ENCODE results near the gene TMEM8B. TPM values are rescaled to one million over a fixed set of nuclear protein-coding genes. Genes with fewer than 3 reads are reported as not detected.

TMEM8B gene
- total RNA-seq, 4 donors from 2014 or later, result 7.8 to 21.3 (median 9.6) TPM

- TF ChIP-seq POLR2A (IDR thresholded peaks at IDR 0.05), result no peak
- no peak for TF ChIP-seq POLR2AphosphoS5 (IDR thresholded peaks at IDR 0.05)
- TF ChIP-seq EP300 (IDR thresholded peaks at IDR 0.05; ENCODE audit: low read depth), result no peak
- TF ChIP-seq, protein P1, sequence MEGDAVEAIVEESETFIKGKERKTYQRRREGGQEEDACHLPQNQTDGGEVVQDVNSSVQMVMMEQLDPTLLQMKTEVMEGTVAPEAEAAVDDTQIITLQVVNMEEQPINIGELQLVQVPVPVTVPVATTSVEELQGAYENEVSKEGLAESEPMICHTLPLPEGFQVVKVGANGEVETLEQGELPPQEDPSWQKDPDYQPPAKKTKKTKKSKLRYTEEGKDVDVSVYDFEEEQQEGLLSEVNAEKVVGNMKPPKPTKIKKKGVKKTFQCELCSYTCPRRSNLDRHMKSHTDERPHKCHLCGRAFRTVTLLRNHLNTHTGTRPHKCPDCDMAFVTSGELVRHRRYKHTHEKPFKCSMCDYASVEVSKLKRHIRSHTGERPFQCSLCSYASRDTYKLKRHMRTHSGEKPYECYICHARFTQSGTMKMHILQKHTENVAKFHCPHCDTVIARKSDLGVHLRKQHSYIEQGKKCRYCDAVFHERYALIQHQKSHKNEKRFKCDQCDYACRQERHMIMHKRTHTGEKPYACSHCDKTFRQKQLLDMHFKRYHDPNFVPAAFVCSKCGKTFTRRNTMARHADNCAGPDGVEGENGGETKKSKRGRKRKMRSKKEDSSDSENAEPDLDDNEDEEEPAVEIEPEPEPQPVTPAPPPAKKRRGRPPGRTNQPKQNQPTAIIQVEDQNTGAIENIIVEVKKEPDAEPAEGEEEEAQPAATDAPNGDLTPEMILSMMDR (IDR thresholded peaks at IDR 0.05), result no peak
- in situ Hi-C loops (cut with MboI; ENCODE audit: low pct_ligation_motif_present in 1 of 4, low pct_unique_long_range_greater_than_20kb in 1 of 4, low sequenced_read_pairs in 3 of 4), result no loop called here
- WGBS, 2 donors (ENCODE audit: low coverage in 1 of 2), result 60 to 73% methylated on average over 3 to 5 of the region's 5 CpGs
These were observed 29.4 kb downstream of the TMEM8B start for GRCh38 chr9:35858458-35858857.

GRCh38 chr9:35859310-35859989 lies 30.4 kb downstream of the TMEM8B start:
- Histone ChIP-seq H3K4me3 (no peak overlapping the region), H3K27me3 (peaks cover 22% of the 10 kb centered on the region), H3K27ac (no peak overlapping the region), H3K9me3 (no peaks in the 10 kb centered on the region), H3K36me3 (no peaks in the 10 kb centered on the region), H3K4me1 (no peaks in the 10 kb centered on the region)
- no peak for TF ChIP-seq EP300 (IDR thresholded peaks at IDR 0.05; ENCODE audit: low read depth)
- no peak for TF ChIP-seq POLR2A (IDR thresholded peaks at IDR 0.05)
- TF ChIP-seq, protein P1 (IDR thresholded peaks at IDR 0.05), result no peak
- no peak for TF ChIP-seq POLR2AphosphoS5 (IDR thresholded peaks at IDR 0.05)
- intact Hi-C loops (cut with DNase I; ENCODE audit: low total_unique reads), result no loop called here
- in situ Hi-C loops (cut with MboI; ENCODE audit: low pct_ligation_motif_present in 1 of 4, low pct_unique_long_range_greater_than_20kb in 1 of 4, low sequenced_read_pairs in 3 of 4), result no loop called here
- 59% methylated on average over 16 of the region's 16 CpGs; no CpG with 5 or more reads in 1 of the 2 donors for WGBS, 2 donors (ENCODE audit: low coverage in 1 of 2)
- DNase-seq, result no peak

More at GRCh38 chr9:35858458-35858857, 29.4 kb downstream of the TMEM8B start:
- Histone ChIP-seq H3K9me3 (no peaks in the 10 kb centered on the region), H3K36me3 (no peaks in the 10 kb centered on the region), H3K27ac (no peak overlapping the region), H3K4me3 (no peak overlapping the region), H3K4me1 (no peaks in the 10 kb centered on the region), H3K27me3 (peaks cover 22% of the 10 kb centered on the region)
- intact Hi-C loops (cut with DNase I; ENCODE audit: low total_unique reads), result no loop called here
- no peak for DNase-seq

GRCh38 chr9:35859990-35860339 lies 30.9 kb downstream of the TMEM8B start:
- H3K27me3 ChIP-seq, result peaks cover 22% of the 10 kb centered on the region
- no peaks in the 10 kb centered on the region for H3K36me3 ChIP-seq
- in situ Hi-C loops (cut with MboI; ENCODE audit: low pct_ligation_motif_present in 1 of 4, low pct_unique_long_range_greater_than_20kb in 1 of 4, low sequenced_read_pairs in 3 of 4), result no loop called here
- no peaks in the 10 kb centered on the region for H3K9me3 ChIP-seq
- TF ChIP-seq, protein P1 (IDR thresholded peaks at IDR 0.05), result no peak
- TF ChIP-seq EP300 (IDR thresholded peaks at IDR 0.05; ENCODE audit: low read depth), result no peak
- no peak for TF ChIP-seq POLR2AphosphoS5 (IDR thresholded peaks at IDR 0.05)
- TF ChIP-seq POLR2A (IDR thresholded peaks at IDR 0.05), result no peak
- no peak overlapping the region for H3K4me3 ChIP-seq
- H3K27ac ChIP-seq, result no peak overlapping the region
- DNase-seq, result no peak
- intact Hi-C loops (cut with DNase I; ENCODE audit: low total_unique reads), result no loop called here
- WGBS, 2 donors (ENCODE audit: low coverage in 1 of 2), result 20 to 36% methylated on average over 2 to 3 of the region's 3 CpGs
- no peaks in the 10 kb centered on the region for H3K4me1 ChIP-seq

- in situ Hi-C loops (cut with MboI; ENCODE audit: low pct_ligation_motif_present in 1 of 4, low pct_unique_long_range_greater_than_20kb in 1 of 4, low sequenced_read_pairs in 3 of 4), result no loop called here
- intact Hi-C loops (cut with DNase I; ENCODE audit: low total_unique reads), result no loop called here
- Histone ChIP-seq H3K27ac (no peak overlapping the region), H3K36me3 (no peaks in the 10 kb centered on the region), H3K4me3 (no peak overlapping the region), H3K9me3 (no peaks in the 10 kb centered on the region), H3K4me1 (no peaks in the 10 kb centered on the region), H3K27me3 (peaks cover 22% of the 10 kb centered on the region)
- no peak for DNase-seq
- WGBS, 2 donors (ENCODE audit: low coverage in 1 of 2), result 58 to 64% methylated on average over 8 to 12 of the region's 12 CpGs
- no peak for TF ChIP-seq POLR2A (IDR thresholded peaks at IDR 0.05)
- no peak for TF ChIP-seq EP300 (IDR thresholded peaks at IDR 0.05; ENCODE audit: low read depth)
- TF ChIP-seq POLR2AphosphoS5 (IDR thresholded peaks at IDR 0.05), result no peak
- TF ChIP-seq, protein P1 (IDR thresholded peaks at IDR 0.05), result no peak
These were observed 32.3 kb downstream of the TMEM8B start for GRCh38 chr9:35861161-35861897.

Measured in transverse colon (tissue), 4 donors.